Measurements from ENCODE around the gene INPP5E. TPM values are rescaled to one million over a fixed set of nuclear protein-coding genes. Genes with fewer than 3 reads are reported as not detected.

Gene INPP5E
- total and polyA plus RNA-seq, 2 donors (not counting 1 experiment from before 2014, with no cell fraction given): 31.0 to 33.1 TPM

DNA sequence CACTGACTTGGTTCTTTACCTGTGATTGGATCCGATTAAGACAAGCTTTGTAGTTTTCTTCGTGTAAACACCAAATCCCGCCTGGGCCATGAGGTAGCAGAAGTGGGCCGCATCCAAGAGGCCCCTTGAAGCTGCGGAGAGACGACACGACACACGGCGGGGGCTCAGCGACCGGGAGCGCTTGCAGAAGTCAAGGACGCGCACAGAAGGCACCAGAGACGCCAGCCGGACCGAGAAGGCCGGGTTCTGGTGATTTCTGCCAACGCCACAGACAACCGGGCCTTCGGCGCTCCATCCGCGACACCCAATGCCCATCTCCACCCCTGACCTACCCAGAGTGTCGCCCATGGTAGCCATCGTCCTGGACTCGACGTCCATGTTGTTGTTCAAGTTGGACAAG is 19.8 kb upstream of the INPP5E start:
- no peak overlapping the region for H2AFZ ChIP-seq (ENCODE audit: insufficient read depth, low read depth, low read length, poor library complexity, severe bottlenecking)
- intact Hi-C loops (cut with micrococcal nuclease): no loop called here
- POLR2A ChIA-PET: no interaction called here
- no peaks in the 10 kb centered on the region for H3K9me3 ChIP-seq (ENCODE audit: control extremely low read depth in 1 of 3, control insufficient read depth in 2 of 3, insufficient read depth in 1 of 3, low read length in 2 of 3)
- WGBS (ENCODE audit: insufficient coverage): 97% methylated on average over 28 of the region's 28 CpGs
- H3K4me2 ChIP-seq (replicated peaks; ENCODE audit: low read depth, low read length, poor library complexity, severe bottlenecking): no peak overlapping the region
- Mint-ChIP-seq H3K4me1 (no peaks in the 10 kb centered on the region), H3K4me3 (no peak overlapping the region), H3K27me3 (no peaks in the 10 kb centered on the region), H3K27ac (no peak overlapping the region), H3K9me3 (ENCODE audit: insufficient read depth) (no peaks in the 10 kb centered on the region)
- TF ChIP-seq, protein P1, sequence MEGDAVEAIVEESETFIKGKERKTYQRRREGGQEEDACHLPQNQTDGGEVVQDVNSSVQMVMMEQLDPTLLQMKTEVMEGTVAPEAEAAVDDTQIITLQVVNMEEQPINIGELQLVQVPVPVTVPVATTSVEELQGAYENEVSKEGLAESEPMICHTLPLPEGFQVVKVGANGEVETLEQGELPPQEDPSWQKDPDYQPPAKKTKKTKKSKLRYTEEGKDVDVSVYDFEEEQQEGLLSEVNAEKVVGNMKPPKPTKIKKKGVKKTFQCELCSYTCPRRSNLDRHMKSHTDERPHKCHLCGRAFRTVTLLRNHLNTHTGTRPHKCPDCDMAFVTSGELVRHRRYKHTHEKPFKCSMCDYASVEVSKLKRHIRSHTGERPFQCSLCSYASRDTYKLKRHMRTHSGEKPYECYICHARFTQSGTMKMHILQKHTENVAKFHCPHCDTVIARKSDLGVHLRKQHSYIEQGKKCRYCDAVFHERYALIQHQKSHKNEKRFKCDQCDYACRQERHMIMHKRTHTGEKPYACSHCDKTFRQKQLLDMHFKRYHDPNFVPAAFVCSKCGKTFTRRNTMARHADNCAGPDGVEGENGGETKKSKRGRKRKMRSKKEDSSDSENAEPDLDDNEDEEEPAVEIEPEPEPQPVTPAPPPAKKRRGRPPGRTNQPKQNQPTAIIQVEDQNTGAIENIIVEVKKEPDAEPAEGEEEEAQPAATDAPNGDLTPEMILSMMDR (IDR thresholded peaks at IDR 0.05): no peak
- no peak for TF ChIP-seq EZH2 (IDR thresholded peaks at IDR 0.05; ENCODE audit: borderline replicate concordance, insufficient read depth, low read depth, low read length, poor library complexity, severe bottlenecking)
- H3K4me1 ChIP-seq (ENCODE audit: control insufficient read depth in 2 of 2, insufficient read depth in 2 of 2, low read length in 2 of 2): no peaks in the 10 kb centered on the region
- no peak overlapping the region for H3K4me3 ChIP-seq (ENCODE audit: control extremely low read depth in 1 of 5, extremely low read depth in 1 of 5, insufficient read depth in 1 of 5, low read depth in 2 of 5, low read length in 4 of 5)
- H4K20me1 ChIP-seq (ENCODE audit: control insufficient read depth, insufficient read depth, low read length, poor library complexity, severe bottlenecking): peaks cover 23% of the 10 kb centered on the region
- no peak overlapping the region for H3K27ac ChIP-seq (ENCODE audit: low read length in 2 of 2)
- DNase-seq (no peak), ATAC-seq (ENCODE audit: low read depth) (no peak)
- CTCF ChIA-PET: no interaction called here
- H3K36me3 ChIP-seq (replicated peaks in 1 of 2; ENCODE audit: control extremely low read depth in 1 of 2, control insufficient read depth in 1 of 2, extremely low read depth in 1 of 2, insufficient read depth in 2 of 2, low read length in 1 of 2): peaks cover 2 to 86% of the 10 kb centered on the region in 2 experiments
- peaks cover 38% of the 10 kb centered on the region for H3K79me2 ChIP-seq (ENCODE audit: control insufficient read depth, insufficient read depth, low read length)
- H3K27me3 ChIP-seq (replicated peaks in 1 of 4; ENCODE audit: control extremely low read depth in 1 of 4, control insufficient read depth in 3 of 4, insufficient read depth in 4 of 4, low read length in 3 of 4): no peaks in the 10 kb centered on the region
- no peak overlapping the region for H3K9ac ChIP-seq (ENCODE audit: low read length)

- Histone ChIP-seq H3K9me3 (ENCODE audit: control extremely low read depth in 1 of 3, control insufficient read depth in 2 of 3, insufficient read depth in 1 of 3, low read length in 2 of 3) (no peaks in the 10 kb centered on the region), H4K20me1 (ENCODE audit: control insufficient read depth, insufficient read depth, low read length, poor library complexity, severe bottlenecking) (peaks cover 7% of the 10 kb centered on the region), H2AFZ (ENCODE audit: insufficient read depth, low read depth, low read length, poor library complexity, severe bottlenecking) (no peak overlapping the region), H3K27me3 (replicated peaks in 1 of 4; ENCODE audit: control extremely low read depth in 1 of 4, control insufficient read depth in 3 of 4, insufficient read depth in 4 of 4, low read length in 3 of 4) (no peaks in the 10 kb centered on the region), H3K4me1 (ENCODE audit: control insufficient read depth in 2 of 2, insufficient read depth in 2 of 2, low read length in 2 of 2) (no peaks in the 10 kb centered on the region), H3K4me3 (ENCODE audit: control extremely low read depth in 1 of 5, extremely low read depth in 1 of 5, insufficient read depth in 1 of 5, low read depth in 2 of 5, low read length in 4 of 5) (no peak overlapping the region), H3K9ac (ENCODE audit: low read length) (no peak overlapping the region), H3K4me2 (replicated peaks; ENCODE audit: low read depth, low read length, poor library complexity, severe bottlenecking) (no peak overlapping the region), H3K79me2 (ENCODE audit: control insufficient read depth, insufficient read depth, low read length) (peaks cover 22% of the 10 kb centered on the region), H3K36me3 (replicated peaks in 1 of 2; ENCODE audit: control extremely low read depth in 1 of 2, control insufficient read depth in 1 of 2, extremely low read depth in 1 of 2, insufficient read depth in 2 of 2, low read length in 1 of 2) (peaks cover 0 to 80% of the 10 kb centered on the region in 2 experiments), H3K27ac (ENCODE audit: low read length in 2 of 2) (no peak overlapping the region)
- 99% methylated on average over 24 of the region's 24 CpGs for WGBS (ENCODE audit: insufficient coverage)
- TF ChIP-seq EZH2 (IDR thresholded peaks at IDR 0.05; ENCODE audit: borderline replicate concordance, insufficient read depth, low read depth, low read length, poor library complexity, severe bottlenecking): no peak
- TF ChIP-seq, protein P1 (IDR thresholded peaks at IDR 0.05): no peak
- DNase-seq: no peak
- ChIA-PET POLR2A (no interaction called here), CTCF (no interaction called here)
- ATAC-seq (ENCODE audit: low read depth): no peak
- no peaks in the 10 kb centered on the region for H3K27me3 Mint-ChIP-seq
- intact Hi-C loops (cut with micrococcal nuclease): no loop called here
- peak overlapping the region; percentile 32 for H3K27ac Mint-ChIP-seq
- H3K9me3 Mint-ChIP-seq (ENCODE audit: insufficient read depth): no peaks in the 10 kb centered on the region
- H3K4me1 Mint-ChIP-seq: no peaks in the 10 kb centered on the region
- H3K4me3 Mint-ChIP-seq: no peak overlapping the region
These were observed 17.7 kb upstream of the INPP5E start for GRCh38 chr9:136457326-136457725.
